GM10266 (cell line): ENCODE results near the gene RPS16.
"Not testable (repeated sequence)": the region's sequence is repeated elsewhere in the genome, so short reads cannot be mapped to it uniquely, and the experiment has no call there.

Experiments
- DNase-seq: peaks from one replicate; pipeline ENCODE4 v3.0.0; 2012; ENCODE audit errors: extremely low spot score
- CTCF ChIP-seq: IDR thresholded peaks from 2 replicates; pipeline ENCODE4 v1.5.1; 2012; ENCODE audit warnings: mild to moderate bottlenecking, low read depth; ENCODE audit not compliant: control insufficient read depth, insufficient read depth; ENCODE audit errors: missing control alignments

Gene RPS16

GRCh38 chr19:39435499-39436349 lies at the start of gene RPS16:
Gene RPS16, minus strand, starts transcription at chr19:39435949. Its CDS starts 54 bp downstream, at chr19:39435895.
- peak; percentile 93 for DNase-seq
- no peak for TF ChIP-seq CTCF

- TF ChIP-seq CTCF, result no peak
These were observed 47.4 kb upstream of the RPS16 start for GRCh38 chr19:39483141-39483540.

GRCh38 chr19:39481676-39482075 lies 45.9 kb upstream of the RPS16 start:
- TF ChIP-seq CTCF, result no peak
- DNase-seq, result no peak

More at GRCh38 chr19:39483141-39483540, 47.4 kb upstream of the RPS16 start:
- no peak for DNase-seq

GRCh38 chr19:39481229-39481545 lies 45.4 kb upstream of the RPS16 start:
- no peak for TF ChIP-seq CTCF
- no peak for DNase-seq

DNA sequence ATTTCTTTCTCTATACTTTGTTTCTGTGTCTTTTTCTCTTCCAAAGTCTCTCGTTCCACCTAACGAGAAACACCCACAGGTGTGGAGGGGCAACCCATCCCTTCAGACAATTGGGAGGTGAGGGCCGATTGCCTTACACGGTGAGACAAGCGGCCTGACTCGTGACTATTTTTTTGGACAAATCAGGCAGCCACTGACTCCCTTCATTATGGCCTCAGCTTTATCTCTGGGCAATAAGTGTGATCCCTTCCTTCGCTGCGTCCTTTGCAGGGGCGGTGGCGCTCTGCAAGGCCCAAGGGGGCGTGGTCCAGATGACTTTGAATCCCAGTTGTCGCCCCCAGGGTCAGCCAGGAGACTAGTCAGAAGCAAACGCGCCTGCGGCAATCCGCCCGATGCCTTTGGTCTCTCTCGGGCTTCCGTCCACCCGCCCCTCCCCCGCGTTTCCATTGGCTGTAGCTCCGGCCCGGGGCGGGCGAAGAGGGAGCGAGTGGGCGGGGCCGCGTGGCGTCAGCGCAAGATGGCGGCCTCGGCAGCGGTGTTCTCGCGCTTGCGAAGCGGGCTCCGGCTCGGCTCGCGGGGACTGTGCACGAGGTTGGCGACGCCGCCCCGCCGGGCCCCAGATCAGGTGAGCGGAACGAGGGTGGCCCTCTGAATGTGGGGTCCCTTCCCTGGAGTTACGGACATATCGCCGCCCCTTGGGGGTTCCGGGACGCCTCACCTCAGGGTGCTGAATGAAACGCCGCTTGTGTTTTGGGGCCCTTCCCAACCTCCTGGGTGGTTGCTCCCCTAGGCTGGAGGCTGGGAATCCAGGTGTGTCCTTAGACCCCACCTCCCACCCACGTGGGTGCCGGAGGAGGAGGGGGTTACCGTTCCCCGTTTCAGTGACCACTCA lies 44.8 kb upstream of the RPS16 start, which contains the start of gene TIMM50:
Gene TIMM50, plus strand, starts transcription at position 502 of the 892 bp plus-strand sequence. Its CDS starts 16 bp downstream, at position 518.
- no peak for TF ChIP-seq CTCF
- peak; percentile 93 for DNase-seq

GRCh38 chr19:39479916-39480315 lies 44.2 kb upstream of the RPS16 start:
- DNase-seq, result no peak
- TF ChIP-seq CTCF, result no peak

DNA sequence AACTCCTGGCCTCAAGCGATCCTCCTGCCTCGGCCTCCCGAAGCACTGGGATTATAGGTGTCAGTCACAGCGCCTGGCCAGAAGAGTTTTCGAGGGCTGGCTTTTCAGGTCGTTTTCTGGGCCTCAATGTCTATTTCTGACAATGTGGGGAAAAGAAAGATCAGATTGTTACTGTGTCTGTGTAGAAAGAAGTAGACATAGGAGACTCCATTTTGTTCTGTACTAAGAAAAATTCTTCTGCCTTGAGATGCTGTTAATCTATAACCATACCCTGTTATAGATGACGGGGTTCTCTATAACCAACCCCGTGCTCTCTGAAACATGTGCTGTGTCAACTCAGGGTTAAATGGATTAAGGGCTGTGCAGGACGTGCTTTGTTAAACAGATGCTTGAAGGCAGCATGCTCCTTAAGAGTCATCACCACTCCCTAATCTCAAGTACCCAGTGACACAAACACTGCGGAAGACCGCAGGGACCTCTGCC lies 43.6 kb upstream of the RPS16 start:
- not testable (repeated sequence) for DNase-seq
